ENCODE results near the gene SULT1B1. TPM values are rescaled to one million over a fixed set of nuclear protein-coding genes. Genes with fewer than 3 reads are reported as not detected.

SULT1B1 gene
- total RNA-seq, 2 donors from 2014 or later = 1.8 to 4.0 TPM

- Histone ChIP-seq H3K4me1 (no peaks in the 10 kb centered on the region), H3K36me3 (replicated peaks in 1 of 2; ENCODE audit: insufficient read depth in 1 of 2, low read depth in 2 of 2) (no peaks in the 10 kb centered on the region)
- no peak for ATAC-seq
These were observed 28.6 kb downstream of the SULT1B1 start for GRCh38 chr4:69731847-69732246.

GRCh38 chr4:69731241-69731640, 29.2 kb downstream of the SULT1B1 start:
- WGBS, 2 donors = 66 to 73% methylated on average over 1 of the region's 1 CpG
- Histone ChIP-seq H3K4me3 (no peak overlapping the region), H3K9me3 (no peaks in the 10 kb centered on the region), H3K4me1 (no peaks in the 10 kb centered on the region), H3K27me3 (no peaks in the 10 kb centered on the region), H3K27ac (no peak overlapping the region), H3K36me3 (replicated peaks in 1 of 2; ENCODE audit: insufficient read depth in 1 of 2, low read depth in 2 of 2) (no peaks in the 10 kb centered on the region)
- intact Hi-C loops (cut with DNase I) = no loop called here
- TF ChIP-seq CTCF (IDR thresholded peaks at IDR 0.05) (no peak), POLR2A (IDR thresholded peaks at IDR 0.05) (no peak)
- ATAC-seq = no peak
- no peak for DNase-seq

More at GRCh38 chr4:69731847-69732246, 28.6 kb downstream of the SULT1B1 start:
- H3K27me3 ChIP-seq = no peaks in the 10 kb centered on the region
- no peak for TF ChIP-seq CTCF (IDR thresholded peaks at IDR 0.05)
- no peak for TF ChIP-seq POLR2A (IDR thresholded peaks at IDR 0.05)
- WGBS, 2 donors = 51 to 68% methylated on average over 1 of the region's 1 CpG
- H3K27ac ChIP-seq = no peak overlapping the region
- intact Hi-C loops (cut with DNase I) = no loop called here
- no peak overlapping the region for H3K4me3 ChIP-seq
- no peak for DNase-seq
- no peaks in the 10 kb centered on the region for H3K9me3 ChIP-seq

DNA sequence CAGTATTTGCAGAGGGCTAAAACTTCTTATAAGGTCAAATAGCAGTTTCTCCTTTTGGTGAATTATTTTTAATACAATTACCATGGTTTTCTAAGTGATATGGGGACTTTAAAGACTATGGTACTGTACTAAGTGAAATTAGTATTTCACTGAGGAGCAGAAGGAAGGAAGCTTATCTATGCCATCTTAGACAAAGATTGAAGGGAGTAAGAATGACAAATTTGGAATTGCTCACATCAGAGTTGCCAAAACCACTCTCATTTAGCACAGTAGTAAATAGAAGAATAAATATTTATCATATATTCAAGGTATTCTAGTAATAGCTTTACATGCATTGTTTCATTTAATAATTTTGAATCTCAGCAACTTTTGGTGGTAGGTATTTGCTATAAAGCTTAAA, 30.4 kb downstream of the SULT1B1 start:
- ATAC-seq (no peak), DNase-seq (no peak)
- Histone ChIP-seq H3K27me3 (no peaks in the 10 kb centered on the region), H3K36me3 (replicated peaks in 1 of 2; ENCODE audit: insufficient read depth in 1 of 2, low read depth in 2 of 2) (no peaks in the 10 kb centered on the region), H3K4me3 (no peak overlapping the region), H3K9me3 (no peaks in the 10 kb centered on the region), H3K27ac (no peak overlapping the region), H3K4me1 (no peaks in the 10 kb centered on the region)
- intact Hi-C loops (cut with DNase I) = no loop called here
- TF ChIP-seq POLR2A (IDR thresholded peaks at IDR 0.05) = no peak
- TF ChIP-seq CTCF (IDR thresholded peaks at IDR 0.05) = no peak

- no peak for DNase-seq
- no peak overlapping the region for H3K27ac ChIP-seq
- no peaks in the 10 kb centered on the region for H3K36me3 ChIP-seq (replicated peaks in 1 of 2; ENCODE audit: insufficient read depth in 1 of 2, low read depth in 2 of 2)
- intact Hi-C loops (cut with DNase I) = no loop called here
- no peaks in the 10 kb centered on the region for H3K27me3 ChIP-seq
- WGBS, 2 donors = 88 to 90% methylated on average over 2 of the region's 2 CpGs
- no peak for TF ChIP-seq CTCF (IDR thresholded peaks at IDR 0.05)
- no peak for TF ChIP-seq POLR2A (IDR thresholded peaks at IDR 0.05)
- no peak overlapping the region for H3K4me3 ChIP-seq
- no peak for ATAC-seq
- H3K9me3 ChIP-seq = no peaks in the 10 kb centered on the region
- H3K4me1 ChIP-seq = no peaks in the 10 kb centered on the region
These were observed 32.5 kb downstream of the SULT1B1 start for GRCh38 chr4:69727926-69728325.

DNA sequence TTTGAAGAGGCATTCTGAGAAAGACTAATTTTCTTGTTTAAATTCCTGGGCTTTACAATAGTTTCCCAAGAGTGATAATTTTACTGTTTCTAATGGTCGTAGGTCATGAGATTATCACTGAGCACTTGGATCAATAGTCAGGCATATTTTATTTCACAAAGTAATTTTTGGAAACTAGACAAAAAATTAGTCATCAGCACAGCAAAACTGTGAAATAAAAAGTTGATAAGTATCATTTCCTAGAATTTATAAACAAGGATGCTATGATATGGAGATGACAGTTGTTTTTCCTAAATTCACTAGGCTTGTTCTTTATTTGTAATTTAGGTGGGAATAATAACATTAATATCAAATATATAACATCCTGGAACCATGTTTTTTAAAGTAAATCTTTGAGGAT, 33.0 kb downstream of the SULT1B1 start:
- WGBS, 2 donors = 18% methylated on average over 1 of the region's 1 CpG
- H3K36me3 ChIP-seq (replicated peaks in 1 of 2; ENCODE audit: insufficient read depth in 1 of 2, low read depth in 2 of 2) = no peaks in the 10 kb centered on the region
- H3K27me3 ChIP-seq = no peaks in the 10 kb centered on the region
- no peak overlapping the region for H3K27ac ChIP-seq
- ATAC-seq = no peak
- no peaks in the 10 kb centered on the region for H3K4me1 ChIP-seq
- TF ChIP-seq POLR2A (IDR thresholded peaks at IDR 0.05) = no peak
- TF ChIP-seq CTCF (IDR thresholded peaks at IDR 0.05) = no peak
- H3K4me3 ChIP-seq = no peak overlapping the region
- DNase-seq = no peak
- no peaks in the 10 kb centered on the region for H3K9me3 ChIP-seq
- intact Hi-C loops (cut with DNase I) = no loop called here

Data from body of pancreas (tissue), 4 donors.